GM11168 (cell line): ENCODE measurements around the gene AGFG1.
"Not testable (repeated sequence)": the region's sequence is repeated elsewhere in the genome, so short reads cannot be mapped to it uniquely, and the experiment has no call there.

Experiments used
- in situ Hi-C: fragments of 300-500 bp; cut with MboI; formaldehyde crosslinking; loops from one replicate; pipeline ENCODE4 v1.12.0; 2022; ENCODE audit warnings: low sequenced_read_pairs; ENCODE audit not compliant: unreplicated experiment

Gene AGFG1

GRCh38 chr2:227597998-227598397 is 126.0 kb downstream of the AGFG1 start:
- in situ Hi-C loops, result no loop called here

- in situ Hi-C loops, result not testable (repeated sequence)
Observed at GRCh38 chr2:227598835-227599503, 127.0 kb downstream of the AGFG1 start, which contains the start of gene SCYGR2. TSS of gene SCYGR2 (plus strand) at chr2:227598893. CDS start at chr2:227598893, 0 bp downstream.

GRCh38 chr2:227602358-227602757 is 130.4 kb downstream of the AGFG1 start:
- in situ Hi-C loops, result no loop called here

- in situ Hi-C loops, result no loop called here
Observed at GRCh38 chr2:227606476-227606875, 134.5 kb downstream of the AGFG1 start.

GRCh38 chr2:227607941-227608340 is 136.0 kb downstream of the AGFG1 start:
- in situ Hi-C loops, result no loop called here

- in situ Hi-C loops, result no loop called here
Observed at GRCh38 chr2:227608561-227609338, 136.8 kb downstream of the AGFG1 start.

- in situ Hi-C loops, result no loop called here
Observed at GRCh38 chr2:227610123-227610522, 138.2 kb downstream of the AGFG1 start.
